ENCODE measurements around the gene PTPRQ.

Gene PTPRQ

GRCh38 chr12:80681287-80681686 lies 237.3 kb downstream of the PTPRQ start:
- no peaks in the 10 kb centered on the region for H4K20me1 ChIP-seq (ENCODE audit: insufficient read depth, low read length)
- no peak for ATAC-seq (ENCODE audit: insufficient read depth, low read depth)
- no peaks in the 10 kb centered on the region for H3K79me2 ChIP-seq (ENCODE audit: insufficient read depth, low read length)
- no peak overlapping the region for H3K4me2 ChIP-seq (ENCODE audit: insufficient read depth, low read length)
- no peaks in the 10 kb centered on the region for H3K36me3 ChIP-seq (ENCODE audit: insufficient read depth, low read length)
- no peak for TF ChIP-seq CTCF (IDR thresholded peaks at IDR 0.05; ENCODE audit: borderline replicate concordance, extremely low read depth, low read length, poor library complexity, severe bottlenecking)
- no peak for TF ChIP-seq EZH2 (IDR thresholded peaks at IDR 0.05; ENCODE audit: borderline replicate concordance, low read depth, low read length, severe bottlenecking)
- H3K27me3 ChIP-seq (ENCODE audit: insufficient read depth, low read length, poor library complexity): no peaks in the 10 kb centered on the region
- DNase-seq: no peak
- H2AFZ ChIP-seq (ENCODE audit: low read depth, low read length): no peak overlapping the region
- no peak overlapping the region for H3K27ac ChIP-seq (ENCODE audit: low read length)
- H3K9ac ChIP-seq (ENCODE audit: low read depth, low read length): no peak overlapping the region
- H3K4me3 ChIP-seq (ENCODE audit: low read depth in 1 of 2, low read length in 2 of 2): no peak overlapping the region
- H3K4me1 ChIP-seq (ENCODE audit: insufficient read depth, low read length): no peaks in the 10 kb centered on the region
- no peaks in the 10 kb centered on the region for H3K9me3 ChIP-seq (ENCODE audit: insufficient read depth, low read length, severe bottlenecking)

- ATAC-seq (ENCODE audit: insufficient read depth, low read depth): no peak
- no peaks in the 10 kb centered on the region for H3K4me1 ChIP-seq (ENCODE audit: insufficient read depth, low read length)
- no peaks in the 10 kb centered on the region for H3K79me2 ChIP-seq (ENCODE audit: insufficient read depth, low read length)
- no peaks in the 10 kb centered on the region for H3K36me3 ChIP-seq (ENCODE audit: insufficient read depth, low read length)
- H2AFZ ChIP-seq (ENCODE audit: low read depth, low read length): no peak overlapping the region
- no peak for TF ChIP-seq EZH2 (IDR thresholded peaks at IDR 0.05; ENCODE audit: borderline replicate concordance, low read depth, low read length, severe bottlenecking)
- no peak for TF ChIP-seq CTCF (IDR thresholded peaks at IDR 0.05; ENCODE audit: borderline replicate concordance, extremely low read depth, low read length, poor library complexity, severe bottlenecking)
- H4K20me1 ChIP-seq (ENCODE audit: insufficient read depth, low read length): no peaks in the 10 kb centered on the region
- H3K4me2 ChIP-seq (ENCODE audit: insufficient read depth, low read length): no peak overlapping the region
- no peak for DNase-seq
- H3K27me3 ChIP-seq (ENCODE audit: insufficient read depth, low read length, poor library complexity): no peaks in the 10 kb centered on the region
- no peak overlapping the region for H3K4me3 ChIP-seq (ENCODE audit: low read depth in 1 of 2, low read length in 2 of 2)
- no peak overlapping the region for H3K9ac ChIP-seq (ENCODE audit: low read depth, low read length)
- no peaks in the 10 kb centered on the region for H3K9me3 ChIP-seq (ENCODE audit: insufficient read depth, low read length, severe bottlenecking)
- H3K27ac ChIP-seq (ENCODE audit: low read length): no peak overlapping the region
These were observed 237.8 kb downstream of the PTPRQ start for GRCh38 chr12:80681786-80682185.

GRCh38 chr12:80684077-80684495 lies 240.1 kb downstream of the PTPRQ start:
- no peaks in the 10 kb centered on the region for H4K20me1 ChIP-seq (ENCODE audit: insufficient read depth, low read length)
- no peak overlapping the region for H3K4me2 ChIP-seq (ENCODE audit: insufficient read depth, low read length)
- H3K9me3 ChIP-seq (ENCODE audit: insufficient read depth, low read length, severe bottlenecking): no peaks in the 10 kb centered on the region
- no peak overlapping the region for H3K4me3 ChIP-seq (ENCODE audit: low read depth in 1 of 2, low read length in 2 of 2)
- no peaks in the 10 kb centered on the region for H3K79me2 ChIP-seq (ENCODE audit: insufficient read depth, low read length)
- no peaks in the 10 kb centered on the region for H3K27me3 ChIP-seq (ENCODE audit: insufficient read depth, low read length, poor library complexity)
- H3K27ac ChIP-seq (ENCODE audit: low read length): no peak overlapping the region
- H3K36me3 ChIP-seq (ENCODE audit: insufficient read depth, low read length): no peaks in the 10 kb centered on the region
- H3K4me1 ChIP-seq (ENCODE audit: insufficient read depth, low read length): no peaks in the 10 kb centered on the region
- H3K9ac ChIP-seq (ENCODE audit: low read depth, low read length): no peak overlapping the region
- TF ChIP-seq EZH2 (IDR thresholded peaks at IDR 0.05; ENCODE audit: borderline replicate concordance, low read depth, low read length, severe bottlenecking) (no peak), CTCF (IDR thresholded peaks at IDR 0.05; ENCODE audit: borderline replicate concordance, extremely low read depth, low read length, poor library complexity, severe bottlenecking) (no peak)
- no peak overlapping the region for H2AFZ ChIP-seq (ENCODE audit: low read depth, low read length)
- DNase-seq (no peak), ATAC-seq (ENCODE audit: insufficient read depth, low read depth) (no peak)

DNA sequence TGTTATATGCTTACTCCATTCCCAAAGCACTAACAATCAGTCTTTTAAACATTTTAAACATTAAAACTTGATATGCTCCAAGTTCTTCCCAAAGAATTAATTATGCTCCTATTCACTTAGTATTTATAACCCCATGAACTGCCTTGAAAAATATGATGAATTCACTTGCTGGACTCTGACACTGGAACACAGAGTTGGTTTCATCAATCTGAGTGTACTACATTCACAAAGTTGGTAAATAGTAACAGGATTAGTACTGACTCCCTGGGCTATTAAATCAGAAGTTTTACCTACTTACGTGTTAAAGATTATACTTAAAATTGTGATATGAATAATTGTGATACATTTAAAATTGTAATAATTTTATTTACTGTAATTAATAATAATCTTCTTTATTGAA lies 246.1 kb downstream of the PTPRQ start:
- H4K20me1 ChIP-seq (ENCODE audit: insufficient read depth, low read length): no peaks in the 10 kb centered on the region
- no peaks in the 10 kb centered on the region for H3K27me3 ChIP-seq (ENCODE audit: insufficient read depth, low read length, poor library complexity)
- no peaks in the 10 kb centered on the region for H3K4me1 ChIP-seq (ENCODE audit: insufficient read depth, low read length)
- H2AFZ ChIP-seq (ENCODE audit: low read depth, low read length): no peak overlapping the region
- no peak for ATAC-seq (ENCODE audit: insufficient read depth, low read depth)
- no peak for TF ChIP-seq CTCF (IDR thresholded peaks at IDR 0.05; ENCODE audit: borderline replicate concordance, extremely low read depth, low read length, poor library complexity, severe bottlenecking)
- TF ChIP-seq EZH2 (IDR thresholded peaks at IDR 0.05; ENCODE audit: borderline replicate concordance, low read depth, low read length, severe bottlenecking): no peak
- H3K27ac ChIP-seq (ENCODE audit: low read length): no peak overlapping the region
- no peak overlapping the region for H3K4me3 ChIP-seq (ENCODE audit: low read depth in 1 of 2, low read length in 2 of 2)
- H3K36me3 ChIP-seq (ENCODE audit: insufficient read depth, low read length): no peaks in the 10 kb centered on the region
- no peak overlapping the region for H3K9ac ChIP-seq (ENCODE audit: low read depth, low read length)
- H3K4me2 ChIP-seq (ENCODE audit: insufficient read depth, low read length): no peak overlapping the region
- no peaks in the 10 kb centered on the region for H3K9me3 ChIP-seq (ENCODE audit: insufficient read depth, low read length, severe bottlenecking)
- no peaks in the 10 kb centered on the region for H3K79me2 ChIP-seq (ENCODE audit: insufficient read depth, low read length)
- DNase-seq: no peak

Data from DND-41 (cell line).